Kidney epithelial cell (primary cell): Measurements from ENCODE around the gene ANTXRL. TPM values are rescaled to one million over a fixed set of nuclear protein-coding genes. Genes with fewer than 3 reads are reported as not detected.
"Not testable (repeated sequence)": the region's sequence is repeated elsewhere in the genome, so short reads cannot be mapped to it uniquely, and the experiment has no call there.

Experiments
- DNase-seq: peaks from one replicate; pipeline ENCODE4 v3.0.0-alpha.2; 2010; ENCODE audit warnings: low read depth
- H3K27me3 ChIP-seq: 2 replicates; pipeline ENCODE4 v1.6.0; 2011; ENCODE audit warnings: low read length; ENCODE audit not compliant: control insufficient read depth, insufficient read depth
- H3K36me3 ChIP-seq: 2 replicates; pipeline ENCODE4 v1.5.1; 2011; ENCODE audit warnings: low read length; ENCODE audit not compliant: control insufficient read depth, insufficient read depth
- H3K4me3 ChIP-seq: 2 replicates; pipeline ENCODE4 v1.5.1; 2011; ENCODE audit warnings: low read depth, mild to moderate bottlenecking, control low read depth, low read length
- CTCF ChIP-seq: IDR thresholded peaks from 2 replicates; pipeline ENCODE4 v1.5.1; 2011; ENCODE audit warnings: mild to moderate bottlenecking, moderate library complexity, low read length, control low read depth, inconsistent platforms; ENCODE audit not compliant: insufficient read depth, poor library complexity, severe bottlenecking
- total RNA-seq: library from RNA; depleted of rRNA; stranded (reverse); fragments of >200 nt; gene quantifications from 2 replicates; pipeline ENCODE4 v1.2.3, GENCODE V29; 2015

Gene ANTXRL
- total RNA-seq, 1 donor from 2014 or later = not detected

- TF ChIP-seq CTCF = no peak
- DNase-seq = no peak
- H3K4me3 ChIP-seq = no peak overlapping the region
These were observed 32.3 kb upstream of the ANTXRL start for GRCh38 chr10:46254467-46254866.

GRCh38 chr10:46255210-46255609, 31.6 kb upstream of the ANTXRL start:
- H3K4me3 ChIP-seq, H3K27me3 ChIP-seq, DNase-seq: not testable (repeated sequence)

More at GRCh38 chr10:46254467-46254866, 32.3 kb upstream of the ANTXRL start:
- no peaks in the 10 kb centered on the region for H3K27me3 ChIP-seq
- H3K36me3 ChIP-seq = no peaks in the 10 kb centered on the region

GRCh38 chr10:46255801-46256747, 30.7 kb upstream of the ANTXRL start:
- H3K4me3 ChIP-seq = no peak overlapping the region
- no peak for DNase-seq
- peak; percentile 72 for TF ChIP-seq CTCF
- H3K27me3 ChIP-seq = no peaks in the 10 kb centered on the region
- no peaks in the 10 kb centered on the region for H3K36me3 ChIP-seq

More at GRCh38 chr10:46255210-46255609, 31.6 kb upstream of the ANTXRL start:
- H3K36me3 ChIP-seq = not testable (repeated sequence)

GRCh38 chr10:46257099-46257498, 29.7 kb upstream of the ANTXRL start:
- no peak for TF ChIP-seq CTCF
- no peaks in the 10 kb centered on the region for H3K27me3 ChIP-seq
- DNase-seq = no peak
- H3K36me3 ChIP-seq = no peaks in the 10 kb centered on the region
- no peak overlapping the region for H3K4me3 ChIP-seq

GRCh38 chr10:46262906-46263560, 23.8 kb upstream of the ANTXRL start:
- not testable (repeated sequence) for H3K27me3 ChIP-seq, H3K36me3 ChIP-seq, DNase-seq, H3K4me3 ChIP-seq

- no peak for TF ChIP-seq CTCF
- Histone ChIP-seq H3K36me3 (no peaks in the 10 kb centered on the region), H3K4me3 (no peak overlapping the region), H3K27me3 (no peaks in the 10 kb centered on the region)
- DNase-seq = no peak
These were observed 22.9 kb upstream of the ANTXRL start for GRCh38 chr10:46263831-46264268.
